Measurements from ENCODE around the gene FCHSD2. TPM values are rescaled to one million over a fixed set of nuclear protein-coding genes. Genes with fewer than 3 reads are reported as not detected.
A peak's percentile ranks its signal among the peaks of the same experiment; 100 is the strongest.

Gene FCHSD2
- total and polyA plus RNA-seq, 2 of the 13 experiments (the other 11 are each of a cell fraction or from before 2014, with no cell fraction given): 20.5 to 24.8 TPM

GRCh38 chr11:72831521-72832300 lies 310.4 kb downstream of the FCHSD2 start (continued):
- TF ChIP-seq GLI4 (CRISPR knock-in tag; IDR thresholded peaks at IDR 0.05; ENCODE audit: borderline replicate concordance): no peak
- TF ChIP-seq, protein P1, sequence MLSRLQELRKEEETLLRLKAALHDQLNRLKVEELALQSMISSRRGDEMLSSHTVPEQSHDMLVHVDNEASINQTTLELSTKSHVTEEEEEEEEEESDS (CRISPR knock-in tag; IDR thresholded peaks at IDR 0.05; ENCODE audit: borderline replicate concordance): no peak
- TF ChIP-seq ZXDC (CRISPR knock-in tag; IDR thresholded peaks at IDR 0.05): no peak
- peak; percentile 66 for TF ChIP-seq ZNF687 (CRISPR knock-in tag; IDR thresholded peaks at IDR 0.05)
- TF ChIP-seq HOXA7 (CRISPR knock-in tag; IDR thresholded peaks at IDR 0.05): no peak
- TF ChIP-seq ZMAT3 (CRISPR knock-in tag; conservative IDR thresholded peaks at IDR 0.05): no peak
- no peak for TF ChIP-seq ZFP62 (CRISPR knock-in tag; IDR thresholded peaks at IDR 0.05)
- TF ChIP-seq GATA4 (IDR thresholded peaks at IDR 0.05; ENCODE audit: borderline replicate concordance, low read depth): no peak
- TF ChIP-seq ZNF256 (CRISPR knock-in tag; conservative IDR thresholded peaks at IDR 0.05): no peak
- no peak for TF ChIP-seq ZNF652 (CRISPR knock-in tag; IDR thresholded peaks at IDR 0.05; ENCODE audit: borderline replicate concordance, low read depth)
- TF ChIP-seq, protein P2, sequence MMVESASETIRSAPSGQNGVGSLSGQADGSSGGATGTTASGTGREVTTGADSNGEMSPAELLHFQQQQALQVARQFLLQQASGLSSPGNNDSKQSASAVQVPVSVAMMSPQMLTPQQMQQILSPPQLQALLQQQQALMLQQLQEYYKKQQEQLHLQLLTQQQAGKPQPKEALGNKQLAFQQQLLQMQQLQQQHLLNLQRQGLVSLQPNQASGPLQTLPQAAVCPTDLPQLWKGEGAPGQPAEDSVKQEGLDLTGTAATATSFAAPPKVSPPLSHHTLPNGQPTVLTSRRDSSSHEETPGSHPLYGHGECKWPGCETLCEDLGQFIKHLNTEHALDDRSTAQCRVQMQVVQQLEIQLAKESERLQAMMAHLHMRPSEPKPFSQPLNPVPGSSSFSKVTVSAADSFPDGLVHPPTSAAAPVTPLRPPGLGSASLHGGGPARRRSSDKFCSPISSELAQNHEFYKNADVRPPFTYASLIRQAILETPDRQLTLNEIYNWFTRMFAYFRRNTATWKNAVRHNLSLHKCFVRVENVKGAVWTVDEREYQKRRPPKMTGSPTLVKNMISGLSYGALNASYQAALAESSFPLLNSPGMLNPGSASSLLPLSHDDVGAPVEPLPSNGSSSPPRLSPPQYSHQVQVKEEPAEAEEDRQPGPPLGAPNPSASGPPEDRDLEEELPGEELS (CRISPR knock-in tag; IDR thresholded peaks at IDR 0.05): no peak
- TF ChIP-seq ZNF710 (CRISPR knock-in tag; IDR thresholded peaks at IDR 0.05; ENCODE audit: borderline replicate concordance): no peak
- no peak for TF ChIP-seq ETV6 (CRISPR knock-in tag; conservative IDR thresholded peaks at IDR 0.05)
- TF ChIP-seq ZNF335 (CRISPR knock-in tag; IDR thresholded peaks at IDR 0.05): 0 out of 2 replicates have a peak, but pooled peaks have one; percentile 14
- TF ChIP-seq ZNF746 (CRISPR knock-in tag; IDR thresholded peaks at IDR 0.05): no peak
- TF ChIP-seq GTF2F1 (IDR thresholded peaks at IDR 0.05; ENCODE audit: low read length): no peak
- TF ChIP-seq ZNF30 (CRISPR knock-in tag; IDR thresholded peaks at IDR 0.05): no peak
- TF ChIP-seq HDAC2 (CRISPR knock-in tag; IDR thresholded peaks at IDR 0.05): no peak
- TF ChIP-seq ZNF709 (CRISPR knock-in tag; IDR thresholded peaks at IDR 0.05): peak; percentile 30; the same call in 1 of the 2 replicates
